Measurements from ENCODE around the gene TEAD1. TPM values are rescaled to one million over a fixed set of nuclear protein-coding genes. Genes with fewer than 3 reads are reported as not detected.

The TEAD1 gene
- polyA plus RNA-seq, 1 experiment = 113 TPM

- POLR2A ChIA-PET = interaction anchor here (0.5 kb wide), 1 partner anchor 248 kb away, joined by 3 read pairs; no protein-coding TSS in a partner anchor
- no peak overlapping the region for H3K27ac ChIP-seq (ENCODE audit: low read depth, low read length)
- CTCF ChIA-PET = no interaction called here
- H3K27me3 ChIP-seq (ENCODE audit: control insufficient read depth, insufficient read depth, low read length) = no peaks in the 10 kb centered on the region
- no peak for TF ChIP-seq CTCF (IDR thresholded peaks at IDR 0.05; ENCODE audit: low read depth, low read length)
- H3K4me3 ChIP-seq (ENCODE audit: low read depth, low read length) = no peak overlapping the region
- no peak for DNase-seq (ENCODE audit: low read depth, low spot score)
- H3K9me3 ChIP-seq (ENCODE audit: control insufficient read depth, insufficient read depth, low read length) = no peaks in the 10 kb centered on the region
Measured at GRCh38 chr11:12829131-12829530, 154.9 kb downstream of the TEAD1 start.

GRCh38 chr11:12829540-12830314, 155.5 kb downstream of the TEAD1 start:
- CTCF ChIA-PET = no interaction called here

GRCh38 chr11:12831471-12832202, 157.4 kb downstream of the TEAD1 start:
- ChIA-PET POLR2A (interaction anchor here (0.6 kb wide), 1 partner anchor 23 kb away, joined by 3 read pairs; no protein-coding TSS in a partner anchor), CTCF (no interaction called here)
- H3K27me3 ChIP-seq (ENCODE audit: control insufficient read depth, insufficient read depth, low read length) = no peaks in the 10 kb centered on the region
- no peak overlapping the region for H3K27ac ChIP-seq (ENCODE audit: low read depth, low read length)
- H3K4me3 ChIP-seq (ENCODE audit: low read depth, low read length) = no peak overlapping the region
- TF ChIP-seq CTCF (IDR thresholded peaks at IDR 0.05; ENCODE audit: low read depth, low read length) = no peak
- H3K9me3 ChIP-seq (ENCODE audit: control insufficient read depth, insufficient read depth, low read length) = no peaks in the 10 kb centered on the region
- no peak for DNase-seq (ENCODE audit: low read depth, low spot score)

More at GRCh38 chr11:12829540-12830314, 155.5 kb downstream of the TEAD1 start:
- POLR2A ChIA-PET = interaction anchor here (0.5 kb wide), 1 partner anchor 249 kb away, joined by 3 read pairs; no protein-coding TSS in a partner anchor
- DNase-seq (ENCODE audit: low read depth, low spot score) = no peak
- Histone ChIP-seq H3K9me3 (ENCODE audit: control insufficient read depth, insufficient read depth, low read length) (no peaks in the 10 kb centered on the region), H3K4me3 (ENCODE audit: low read depth, low read length) (no peak overlapping the region), H3K27me3 (ENCODE audit: control insufficient read depth, insufficient read depth, low read length) (no peaks in the 10 kb centered on the region), H3K27ac (ENCODE audit: low read depth, low read length) (no peak overlapping the region)
- no peak for TF ChIP-seq CTCF (IDR thresholded peaks at IDR 0.05; ENCODE audit: low read depth, low read length)

- ChIA-PET CTCF (no interaction called here), POLR2A (interaction anchor here (0.6 kb wide), 1 partner anchor 24 kb away, joined by 3 read pairs; no protein-coding TSS in a partner anchor)
- no peak overlapping the region for H3K27ac ChIP-seq (ENCODE audit: low read depth, low read length)
- H3K4me3 ChIP-seq (ENCODE audit: low read depth, low read length) = no peak overlapping the region
- H3K9me3 ChIP-seq (ENCODE audit: control insufficient read depth, insufficient read depth, low read length) = no peaks in the 10 kb centered on the region
- no peak for DNase-seq (ENCODE audit: low read depth, low spot score)
- no peaks in the 10 kb centered on the region for H3K27me3 ChIP-seq (ENCODE audit: control insufficient read depth, insufficient read depth, low read length)
- no peak for TF ChIP-seq CTCF (IDR thresholded peaks at IDR 0.05; ENCODE audit: low read depth, low read length)
Measured at GRCh38 chr11:12832480-12833224, 158.4 kb downstream of the TEAD1 start.

Measured in AG04450 (cell line).